ENCODE results near the gene RRAD.

RRAD gene

GRCh38 chr16:66872943-66873684 is 52.2 kb downstream of the RRAD start:
- FAIRE-seq, result no peak
- TF ChIP-seq, protein P1, sequence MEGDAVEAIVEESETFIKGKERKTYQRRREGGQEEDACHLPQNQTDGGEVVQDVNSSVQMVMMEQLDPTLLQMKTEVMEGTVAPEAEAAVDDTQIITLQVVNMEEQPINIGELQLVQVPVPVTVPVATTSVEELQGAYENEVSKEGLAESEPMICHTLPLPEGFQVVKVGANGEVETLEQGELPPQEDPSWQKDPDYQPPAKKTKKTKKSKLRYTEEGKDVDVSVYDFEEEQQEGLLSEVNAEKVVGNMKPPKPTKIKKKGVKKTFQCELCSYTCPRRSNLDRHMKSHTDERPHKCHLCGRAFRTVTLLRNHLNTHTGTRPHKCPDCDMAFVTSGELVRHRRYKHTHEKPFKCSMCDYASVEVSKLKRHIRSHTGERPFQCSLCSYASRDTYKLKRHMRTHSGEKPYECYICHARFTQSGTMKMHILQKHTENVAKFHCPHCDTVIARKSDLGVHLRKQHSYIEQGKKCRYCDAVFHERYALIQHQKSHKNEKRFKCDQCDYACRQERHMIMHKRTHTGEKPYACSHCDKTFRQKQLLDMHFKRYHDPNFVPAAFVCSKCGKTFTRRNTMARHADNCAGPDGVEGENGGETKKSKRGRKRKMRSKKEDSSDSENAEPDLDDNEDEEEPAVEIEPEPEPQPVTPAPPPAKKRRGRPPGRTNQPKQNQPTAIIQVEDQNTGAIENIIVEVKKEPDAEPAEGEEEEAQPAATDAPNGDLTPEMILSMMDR (IDR thresholded peaks at IDR 0.05; ENCODE audit: insufficient read depth, missing control alignments), result peak; percentile 85
- peak; percentile 48 for DNase-seq (ENCODE audit: insufficient read length, low spot score)

DNA sequence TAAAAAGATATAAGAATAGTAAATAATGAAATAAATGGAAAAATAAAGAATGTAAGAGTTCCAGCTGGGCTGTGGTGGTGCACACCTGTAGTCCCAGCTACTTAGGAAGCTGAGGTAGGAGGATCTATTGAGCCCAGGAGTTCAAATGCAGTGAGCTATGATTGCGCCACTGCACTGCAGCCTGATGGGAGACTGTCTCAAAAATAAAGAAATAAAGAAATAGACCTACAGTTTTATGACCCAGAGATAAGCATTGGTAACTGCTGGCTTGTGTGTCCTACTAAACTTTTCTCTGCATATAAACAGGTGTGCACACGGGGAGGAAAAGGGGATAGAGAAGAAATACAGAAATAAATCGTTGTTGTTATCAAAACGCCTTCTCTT is 52.8 kb downstream of the RRAD start:
- no peak for DNase-seq (ENCODE audit: insufficient read length, low spot score)
- no peak for FAIRE-seq
- TF ChIP-seq, protein P1 (IDR thresholded peaks at IDR 0.05; ENCODE audit: insufficient read depth, missing control alignments), result no peak

GRCh38 chr16:66871840-66872239 is 53.5 kb downstream of the RRAD start:
- TF ChIP-seq, protein P1 (IDR thresholded peaks at IDR 0.05; ENCODE audit: insufficient read depth, missing control alignments), result no peak
- DNase-seq (ENCODE audit: insufficient read length, low spot score) (no peak), FAIRE-seq (no peak)
